ENCODE measurements around the gene TTYH3.

The TTYH3 gene

DNA sequence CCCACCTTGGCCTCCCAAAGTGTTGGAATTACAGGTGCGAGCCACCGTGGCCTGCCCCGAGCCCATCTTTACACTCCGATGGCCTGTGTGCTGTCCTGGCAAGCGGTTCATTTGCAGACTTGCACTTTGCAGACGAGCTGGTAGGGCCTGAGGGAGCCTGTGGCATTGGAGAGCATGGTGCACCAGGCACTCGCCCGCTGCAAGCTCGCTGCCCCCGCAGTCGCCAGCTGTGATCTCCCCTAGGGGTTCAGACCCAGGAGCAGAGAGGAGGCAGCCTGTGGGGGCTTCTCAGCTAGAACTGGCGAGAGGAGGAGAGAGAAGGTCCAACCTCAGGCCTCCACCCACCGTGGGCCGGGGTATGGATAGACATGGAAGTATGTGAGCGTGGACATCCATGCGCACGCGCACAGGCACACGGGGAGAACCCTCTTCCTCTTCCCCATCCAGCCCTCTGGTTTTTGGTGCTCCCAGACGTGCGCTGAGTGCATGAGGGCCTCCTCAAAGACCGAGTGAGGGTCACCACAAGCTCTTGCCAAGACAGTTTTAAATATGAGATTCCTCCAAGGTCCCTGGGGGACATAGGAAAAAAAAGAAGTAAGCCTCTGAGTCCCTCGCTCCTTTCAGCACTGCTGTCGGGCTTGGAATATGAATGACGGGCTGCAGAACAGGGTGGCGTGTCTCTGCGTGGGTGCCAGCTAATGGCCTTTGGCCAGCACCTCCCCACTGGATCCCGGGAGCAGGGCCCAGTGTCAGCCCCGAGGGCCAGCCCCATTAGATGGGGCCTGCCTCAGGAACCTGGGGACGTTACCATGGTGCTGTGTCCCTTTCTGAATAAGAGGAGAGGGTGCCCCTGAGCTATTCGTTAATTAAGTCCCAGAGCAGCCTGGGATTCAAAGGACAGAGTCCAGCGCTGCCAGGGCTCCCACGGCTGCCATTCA lies 15.1 kb upstream of the TTYH3 start:
- no peak for DNase-seq
- no peak for ATAC-seq

DNA sequence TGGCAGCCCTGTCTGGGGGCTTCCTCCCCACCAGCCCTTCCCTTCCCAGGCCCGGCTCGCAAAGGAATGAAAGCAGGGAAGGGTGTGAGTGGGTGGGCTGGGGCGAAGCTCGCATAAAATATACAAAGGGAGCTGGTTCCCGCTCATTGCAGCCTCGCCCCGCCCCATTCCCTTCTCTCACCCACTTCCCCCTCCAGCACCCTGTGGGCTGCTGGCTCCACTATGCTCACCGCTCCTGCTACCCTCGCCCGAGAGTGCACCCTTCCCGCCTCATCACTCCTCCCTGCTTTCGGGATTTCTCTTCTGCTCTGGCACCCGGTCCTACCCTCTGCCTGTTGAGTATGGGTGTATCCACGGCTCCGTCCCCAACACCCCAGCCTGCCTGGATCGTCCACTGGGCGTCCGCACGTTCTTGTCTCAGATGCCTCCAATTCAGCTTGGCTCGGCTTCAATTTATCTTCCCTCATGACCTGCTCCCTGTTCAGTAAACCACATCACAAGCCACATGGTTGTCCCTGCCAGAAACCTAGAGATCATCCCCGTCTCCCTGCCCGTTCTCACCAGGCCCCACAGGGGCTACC lies 14.4 kb upstream of the TTYH3 start:
- ATAC-seq (no peak), DNase-seq (no peak)

DNA sequence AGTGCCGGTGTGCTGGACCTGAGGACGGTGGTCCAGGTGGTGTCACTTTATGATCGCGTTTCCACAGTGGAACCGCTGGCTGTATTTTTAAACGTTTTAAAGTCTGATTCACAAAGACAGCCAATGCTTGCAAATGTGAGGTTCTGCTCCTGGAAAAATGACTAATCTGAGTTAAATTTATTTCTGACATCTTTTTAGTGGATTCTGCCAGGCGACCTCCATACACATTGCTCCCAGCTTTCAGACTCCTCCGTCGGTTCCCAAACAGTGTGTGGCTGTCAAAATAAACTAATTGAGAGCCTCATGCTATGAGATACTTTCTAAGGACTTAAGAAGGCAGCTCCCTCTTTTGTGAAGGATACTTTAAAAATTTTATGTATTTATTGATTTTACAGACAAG lies 12.7 kb upstream of the TTYH3 start:
- ATAC-seq, result no peak
- no peak for DNase-seq

DNA sequence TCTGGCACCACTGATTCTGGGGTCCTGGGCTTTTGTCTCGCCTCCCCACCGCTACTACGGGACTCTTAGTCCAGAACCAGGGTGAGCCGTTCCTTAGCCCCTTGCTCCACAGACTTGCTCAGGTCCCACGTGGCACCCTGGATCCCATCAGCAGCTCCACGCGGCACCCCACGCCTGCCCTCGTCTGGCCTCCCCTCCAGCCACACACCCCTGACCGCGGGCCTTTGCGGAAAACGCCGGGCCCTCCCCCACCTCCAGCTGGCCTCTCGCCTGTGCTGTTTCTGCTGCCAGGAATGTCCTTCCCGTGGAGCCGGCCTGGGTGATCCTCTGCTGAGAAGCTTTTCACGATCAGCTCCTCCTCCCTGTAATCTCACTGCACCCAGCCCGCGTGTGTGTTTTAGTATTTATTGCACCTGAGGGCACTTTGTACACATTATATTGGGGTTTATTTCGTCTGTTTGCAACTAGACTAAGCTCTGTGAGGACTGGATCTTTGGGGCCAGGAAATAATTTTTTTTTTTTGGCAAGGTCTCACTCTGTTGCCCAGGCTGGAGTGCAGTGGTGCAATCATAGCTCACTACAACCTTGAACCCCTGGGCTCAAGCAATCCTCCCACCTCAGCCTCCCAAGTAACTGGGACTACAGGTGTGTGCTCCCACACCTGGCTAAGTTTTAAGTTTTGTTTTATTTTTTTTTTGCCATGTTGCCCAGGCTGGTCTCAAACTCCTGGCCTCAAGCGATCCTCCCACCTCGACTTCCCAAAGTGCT lies 10.5 kb upstream of the TTYH3 start:
- DNase-seq (no peak), ATAC-seq (no peak)

DNA sequence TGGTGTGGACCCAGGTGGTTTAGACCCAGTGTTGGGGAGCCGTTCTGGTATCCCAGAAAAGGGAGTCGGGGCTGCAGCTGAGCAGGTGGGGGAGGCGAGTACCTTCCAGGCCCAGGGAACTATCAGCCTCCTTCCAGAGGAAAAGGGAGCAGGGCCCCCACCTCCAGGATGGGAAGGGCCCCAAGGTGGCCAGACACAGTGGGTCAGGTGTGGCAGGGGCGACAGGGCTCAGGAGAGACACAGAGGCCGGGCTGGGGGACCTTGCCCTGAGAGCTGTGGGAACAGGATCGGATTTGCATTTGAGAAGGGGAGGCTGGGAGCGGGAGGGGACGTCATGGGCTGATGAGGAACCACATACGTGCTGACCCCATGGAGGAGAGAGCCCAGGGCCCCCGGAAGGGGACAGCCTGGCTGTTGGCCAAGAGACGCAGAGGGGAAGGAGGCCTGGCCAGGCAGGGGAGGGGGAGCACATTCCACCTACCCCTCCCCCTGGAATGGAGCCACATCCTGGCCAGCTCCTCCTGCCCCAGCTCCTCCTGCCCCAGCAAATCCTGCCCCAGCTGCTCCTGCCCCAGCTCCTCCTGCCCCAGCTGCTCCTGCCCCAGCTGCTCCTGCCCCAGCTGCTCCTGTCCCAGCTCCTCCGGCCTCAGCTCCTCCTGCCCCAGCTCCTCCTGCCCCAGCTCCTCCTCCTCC lies 9.7 kb upstream of the TTYH3 start:
- ATAC-seq (no peak), DNase-seq (no peak)

DNA sequence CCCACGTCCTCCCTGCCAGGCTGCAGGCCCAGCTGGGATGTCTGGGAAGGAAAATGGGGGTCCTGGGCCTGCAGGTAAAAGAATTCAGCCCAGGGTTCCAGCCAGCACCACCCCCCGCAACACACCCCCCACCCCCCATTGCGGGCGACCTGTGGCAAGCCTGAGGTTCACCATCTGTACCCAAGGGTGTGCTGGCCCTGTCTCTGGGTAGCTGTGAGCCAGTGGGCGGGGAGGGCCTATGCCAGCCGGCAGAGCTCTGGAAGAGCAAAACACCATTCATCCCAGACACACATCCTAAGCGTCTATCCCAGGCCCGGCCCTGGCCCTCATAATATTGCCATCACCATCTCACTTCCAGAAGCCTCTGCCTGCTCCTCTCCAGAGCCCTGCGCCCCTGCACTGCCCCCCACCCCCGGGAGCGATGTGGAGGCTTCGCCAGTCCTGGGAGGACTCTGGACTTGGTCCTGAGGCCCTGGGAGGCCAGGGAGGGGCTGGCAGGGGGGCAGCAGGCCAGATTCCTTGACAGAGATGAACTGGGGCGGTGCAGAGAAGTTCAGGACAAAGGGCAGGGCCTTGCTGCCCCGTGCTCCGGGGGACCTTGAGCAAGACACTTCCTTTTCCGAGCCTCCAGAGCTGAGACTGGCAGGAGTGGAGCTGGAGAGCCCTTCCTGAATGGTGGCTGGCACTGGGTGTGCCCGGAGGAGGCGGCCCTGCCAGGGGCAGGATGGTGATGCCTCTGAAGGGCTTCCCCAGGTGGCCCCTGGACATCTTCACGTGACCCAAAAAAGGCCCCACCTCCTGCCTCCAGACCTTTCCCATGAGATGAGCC lies 8.7 kb upstream of the TTYH3 start:
- DNase-seq, result no peak
- no peak for ATAC-seq

DNA sequence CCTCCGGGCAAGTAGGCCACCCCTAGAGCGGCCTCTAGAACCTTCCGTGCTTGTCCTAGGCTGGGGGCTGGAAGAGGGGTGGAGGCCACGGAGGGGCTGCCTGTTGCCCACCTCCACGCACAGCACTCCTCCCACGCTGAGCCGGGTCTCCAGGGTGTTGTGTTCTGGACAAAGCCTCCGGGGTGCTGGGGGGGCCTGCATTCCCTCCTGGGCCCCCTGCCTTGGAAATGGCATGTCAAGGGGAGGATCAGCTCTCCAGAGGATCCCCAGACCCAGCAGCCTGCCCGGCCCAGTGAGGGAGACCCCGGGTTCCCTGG lies 8.1 kb upstream of the TTYH3 start:
- no peak for DNase-seq
- no peak for ATAC-seq

DNA sequence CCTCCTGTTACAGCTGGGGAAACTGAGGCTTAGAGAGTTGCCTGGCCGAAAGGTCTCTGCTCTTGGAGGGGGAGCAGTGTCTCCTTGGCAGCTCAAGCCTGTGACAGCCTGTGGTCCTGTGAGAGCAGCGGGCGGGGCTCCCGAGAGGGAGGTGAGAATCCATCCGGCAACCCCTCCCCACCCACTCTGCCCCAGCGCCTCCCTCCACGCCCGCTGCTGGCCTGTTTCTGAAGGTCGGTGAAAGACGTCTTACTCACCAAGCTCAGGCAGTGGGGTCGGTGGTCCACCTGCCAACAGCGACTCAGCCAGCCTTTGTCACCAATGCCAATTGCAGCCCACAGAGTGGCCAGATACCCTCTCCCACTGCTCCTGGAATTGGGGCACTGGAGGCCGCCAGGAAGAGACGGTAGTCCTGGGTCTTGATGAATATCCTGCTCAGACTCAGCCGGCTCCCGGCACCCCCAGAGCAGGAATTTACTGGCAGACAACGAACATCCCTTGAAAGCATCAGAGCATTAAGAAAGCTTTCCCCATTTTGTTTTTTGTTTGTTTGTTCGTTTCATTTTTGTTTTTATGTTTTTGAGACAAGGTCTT lies 7.4 kb upstream of the TTYH3 start:
- ATAC-seq (no peak), DNase-seq (no peak)

DNA sequence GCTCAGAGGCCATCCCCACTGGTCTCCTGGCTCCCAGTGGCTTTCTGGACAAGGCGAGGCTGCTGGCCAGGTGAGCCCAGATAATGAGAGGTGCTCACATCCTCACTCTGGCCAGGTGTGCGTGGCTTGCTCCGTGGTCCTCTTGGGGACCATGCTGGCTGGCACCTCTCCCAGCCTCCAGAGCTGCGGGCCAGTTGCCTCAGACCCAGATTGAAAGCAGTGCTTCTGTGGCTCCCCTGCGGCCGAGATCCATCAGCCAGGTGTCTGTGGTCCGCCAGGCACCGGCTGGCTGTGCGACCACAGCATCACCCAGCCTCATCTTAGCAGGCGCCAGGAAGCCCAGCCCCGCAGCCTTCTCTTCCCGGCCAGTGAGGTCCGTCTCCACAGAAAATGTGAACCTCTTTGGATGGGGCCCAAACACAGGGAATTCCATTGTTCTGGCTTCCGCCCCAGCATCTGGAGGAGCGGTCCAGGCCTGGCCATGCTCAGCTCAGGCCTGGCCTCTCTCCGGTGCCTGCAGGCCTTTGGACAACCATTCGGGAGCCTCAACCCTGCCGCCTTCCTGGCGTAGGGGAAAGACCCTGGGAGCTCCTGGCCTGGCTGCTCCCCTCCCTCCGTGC lies 5.2 kb upstream of the TTYH3 start:
- ATAC-seq, result no peak
- DNase-seq, result no peak

DNA sequence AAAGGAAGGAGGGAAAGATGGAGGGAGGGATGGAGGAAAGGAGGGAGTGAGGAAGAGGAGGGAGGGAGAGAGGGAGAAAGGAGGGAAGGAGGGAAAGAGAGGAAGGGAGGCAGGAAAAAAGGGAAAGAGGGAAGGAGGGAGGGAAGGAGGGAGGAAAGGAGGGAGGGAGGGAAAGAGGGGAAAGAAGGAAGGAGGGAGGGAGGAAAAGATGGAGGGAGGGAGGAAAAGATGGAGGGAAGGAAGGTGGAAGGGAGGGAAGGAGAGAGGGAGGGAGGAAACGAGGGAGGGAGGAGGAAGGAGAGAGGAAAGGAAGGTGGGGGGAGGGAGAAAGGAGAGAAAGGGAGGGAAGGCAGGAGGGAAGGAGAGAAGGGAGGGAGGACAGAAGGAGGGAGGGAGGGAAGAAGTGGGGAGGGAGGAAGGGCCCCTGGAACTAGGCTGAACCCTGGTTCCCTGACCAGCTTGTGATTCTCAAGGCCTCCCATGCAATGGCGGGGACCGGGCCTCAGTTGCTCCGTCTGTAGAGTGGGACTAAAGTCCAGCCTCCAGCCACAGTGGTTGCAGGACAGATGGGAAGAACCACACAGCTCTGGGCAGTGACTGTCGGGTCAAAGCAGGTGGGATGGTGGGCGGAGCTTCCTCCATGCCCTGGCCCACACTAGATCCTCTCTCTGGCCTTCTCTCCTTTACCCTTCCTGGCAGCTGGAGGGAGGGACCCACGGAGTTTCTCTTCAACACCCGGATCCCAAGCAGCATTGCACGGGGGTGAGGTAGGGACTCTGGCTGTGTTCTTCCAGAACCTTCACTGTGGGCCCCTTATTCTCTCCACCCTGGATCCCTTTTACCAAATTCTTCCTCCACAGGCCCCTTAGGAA lies 4.3 kb upstream of the TTYH3 start:
- no peak for ATAC-seq

DNA sequence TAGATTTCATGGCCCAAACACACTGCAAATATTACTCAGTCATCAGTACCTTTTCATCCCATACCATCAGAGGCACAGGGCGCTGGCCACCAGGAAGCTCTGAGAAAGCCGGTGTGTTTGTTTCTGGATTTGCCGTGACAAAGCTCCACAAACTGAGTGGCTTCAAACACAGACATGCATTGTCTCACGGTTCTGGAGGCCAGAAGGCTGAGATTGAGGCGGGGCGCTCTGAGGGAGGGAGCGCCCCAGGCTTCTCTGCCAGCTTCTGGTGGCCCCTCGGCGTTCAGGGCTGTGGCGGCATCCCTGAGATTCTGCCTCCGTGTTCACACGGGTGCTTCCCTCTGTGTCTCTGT lies 3.7 kb upstream of the TTYH3 start:
- DNase-seq (no peak), ATAC-seq (no peak)

More for the DNA sequence above, 4.3 kb upstream of the TTYH3 start:
- no peak for DNase-seq

DNA sequence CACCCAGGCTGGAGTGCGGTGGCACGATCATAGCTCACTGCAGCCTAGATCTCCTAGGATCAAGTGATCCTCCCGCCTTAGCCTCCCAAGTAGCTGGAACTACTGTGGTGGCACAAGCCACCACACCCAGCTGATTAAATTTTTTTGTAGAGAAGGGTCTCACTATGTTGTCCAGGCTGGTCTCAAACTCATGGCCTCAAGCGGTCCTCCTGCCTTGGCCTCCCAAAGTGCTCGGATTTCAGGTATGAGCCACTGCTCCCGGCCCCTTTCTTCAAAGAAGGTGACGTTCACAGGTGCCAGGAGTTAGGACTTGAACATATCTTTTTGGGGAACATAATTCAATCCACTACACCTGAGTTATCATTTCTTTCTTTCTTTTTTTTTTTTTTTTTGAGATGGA lies 2.9 kb upstream of the TTYH3 start:
- ATAC-seq (no peak), DNase-seq (no peak)

DNA sequence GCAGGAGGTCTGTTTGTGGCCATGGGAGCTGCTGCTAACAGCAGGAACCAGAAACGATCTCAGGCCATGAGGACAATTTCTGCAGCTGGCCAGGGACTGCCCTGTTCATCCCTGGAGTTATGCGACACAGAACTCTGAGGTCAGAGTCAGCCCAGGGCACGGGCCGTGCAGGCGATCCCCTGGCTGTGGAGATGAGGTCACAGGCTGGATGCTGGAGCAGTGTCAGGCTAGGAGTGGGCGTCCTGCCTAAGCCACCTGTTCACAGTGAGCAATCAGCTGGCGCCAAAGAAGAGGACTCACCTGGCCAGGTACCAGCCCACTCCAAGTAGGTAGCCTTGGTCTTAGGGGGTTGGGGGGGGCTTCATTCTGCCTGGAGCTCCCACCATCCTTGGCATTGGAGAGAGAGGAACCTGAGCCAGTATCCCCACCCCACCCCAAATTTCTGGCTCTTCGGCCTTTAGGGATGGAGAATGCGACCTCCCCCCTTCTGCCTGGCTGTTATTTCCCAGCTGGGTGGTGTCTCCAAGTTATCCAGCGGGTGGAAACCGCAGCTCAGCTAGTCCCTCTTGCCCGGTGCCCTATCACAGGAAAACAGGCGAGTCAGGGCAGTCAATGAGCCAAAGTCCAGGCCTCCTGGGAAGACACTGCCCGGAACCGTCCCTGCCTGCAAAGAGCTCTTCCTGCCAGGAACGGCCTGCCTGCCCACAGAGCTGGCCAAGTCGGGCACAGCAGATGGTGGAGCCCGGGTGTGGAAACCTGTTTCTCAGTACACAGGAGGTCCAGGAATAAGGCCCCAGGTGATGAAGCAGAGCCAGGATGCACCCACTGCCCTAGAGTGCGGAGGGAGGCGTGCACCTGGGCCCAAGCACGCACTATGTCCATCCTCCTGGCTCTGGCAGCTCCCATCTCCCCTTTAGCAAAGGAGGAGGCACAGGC lies 1.8 kb upstream of the TTYH3 start:
- DNase-seq (no peak), ATAC-seq (no peak)

DNA sequence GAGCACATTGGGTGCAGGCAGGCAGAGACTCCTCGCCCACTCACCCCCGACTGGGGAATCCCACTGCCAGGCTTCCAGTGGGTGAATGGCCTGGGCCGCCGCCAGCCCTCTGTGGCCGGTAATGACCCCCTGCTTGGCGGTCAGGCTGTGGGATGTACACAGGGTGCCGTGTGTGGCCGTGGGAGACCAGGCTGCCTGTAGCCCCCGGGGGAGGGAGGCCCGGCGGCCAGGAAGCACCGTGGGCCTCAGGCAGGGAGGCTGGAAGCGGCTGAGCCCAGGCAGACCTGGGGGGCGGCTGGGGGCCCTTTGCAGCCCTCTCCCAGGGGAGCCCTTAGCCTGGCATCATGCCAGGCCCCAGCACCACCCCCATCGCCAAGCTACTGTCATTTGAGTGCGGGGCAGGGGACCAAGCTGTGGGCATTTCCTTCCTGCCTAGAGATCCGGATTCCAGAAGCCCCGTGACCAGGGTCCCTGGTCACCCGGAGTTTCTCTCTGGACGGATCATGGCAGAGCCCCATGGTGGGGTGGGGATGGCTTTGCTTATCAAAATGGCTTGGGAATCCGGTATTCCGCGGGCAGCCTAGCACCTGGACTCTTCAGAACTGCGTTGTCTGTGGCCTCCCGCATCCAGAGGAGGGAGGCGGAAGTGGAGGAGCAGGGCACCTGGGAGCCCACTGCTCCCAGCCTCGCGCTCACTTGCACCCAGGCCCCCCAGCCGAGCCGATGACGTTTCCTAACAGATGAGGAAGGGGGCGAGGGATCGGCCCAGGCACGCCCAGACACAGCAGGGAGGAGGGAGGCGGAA lies 1.1 kb downstream of the TTYH3 start:
- peak; percentile 75 for DNase-seq

DNA sequence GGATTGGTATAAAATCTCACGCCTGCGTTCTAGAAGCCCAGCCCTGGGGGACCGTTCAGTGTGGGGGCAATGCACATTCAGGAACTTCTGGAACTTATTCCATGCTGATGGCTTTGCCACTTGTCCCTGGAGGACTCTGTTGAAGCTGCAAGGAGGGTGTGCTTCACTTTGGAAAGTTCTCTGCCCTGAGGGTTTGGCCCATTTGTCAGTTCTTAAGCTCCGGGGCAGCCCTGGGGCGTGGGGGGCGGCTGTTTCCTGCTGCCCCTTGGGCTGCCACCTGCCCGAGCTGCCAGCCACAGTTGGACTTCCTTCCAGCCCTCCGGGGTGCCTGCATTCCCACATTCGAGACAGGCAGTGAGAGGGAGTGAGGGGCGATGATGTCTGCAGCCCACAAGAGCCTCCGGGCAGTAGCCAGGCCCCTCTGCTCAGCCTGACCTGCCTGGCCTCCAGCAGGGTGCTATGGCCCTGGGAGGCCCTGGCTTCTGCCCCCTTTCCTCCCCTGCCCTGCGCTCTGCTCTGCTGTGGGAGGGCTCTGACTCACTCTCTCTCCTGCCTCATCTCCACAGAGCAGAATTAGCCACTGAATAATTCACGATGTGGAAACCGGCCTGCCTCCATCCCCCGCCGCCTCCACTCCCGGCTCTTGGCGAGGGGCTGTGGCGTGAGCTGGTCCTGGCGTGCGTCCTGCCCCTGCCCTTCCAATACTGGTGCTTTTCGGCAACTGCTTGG lies 1.9 kb downstream of the TTYH3 start:
- peak; percentile 76 for ATAC-seq
- peak; percentile 65 for DNase-seq

More for the DNA sequence above, 1.1 kb downstream of the TTYH3 start:
- ATAC-seq, result peak; percentile 13

DNA sequence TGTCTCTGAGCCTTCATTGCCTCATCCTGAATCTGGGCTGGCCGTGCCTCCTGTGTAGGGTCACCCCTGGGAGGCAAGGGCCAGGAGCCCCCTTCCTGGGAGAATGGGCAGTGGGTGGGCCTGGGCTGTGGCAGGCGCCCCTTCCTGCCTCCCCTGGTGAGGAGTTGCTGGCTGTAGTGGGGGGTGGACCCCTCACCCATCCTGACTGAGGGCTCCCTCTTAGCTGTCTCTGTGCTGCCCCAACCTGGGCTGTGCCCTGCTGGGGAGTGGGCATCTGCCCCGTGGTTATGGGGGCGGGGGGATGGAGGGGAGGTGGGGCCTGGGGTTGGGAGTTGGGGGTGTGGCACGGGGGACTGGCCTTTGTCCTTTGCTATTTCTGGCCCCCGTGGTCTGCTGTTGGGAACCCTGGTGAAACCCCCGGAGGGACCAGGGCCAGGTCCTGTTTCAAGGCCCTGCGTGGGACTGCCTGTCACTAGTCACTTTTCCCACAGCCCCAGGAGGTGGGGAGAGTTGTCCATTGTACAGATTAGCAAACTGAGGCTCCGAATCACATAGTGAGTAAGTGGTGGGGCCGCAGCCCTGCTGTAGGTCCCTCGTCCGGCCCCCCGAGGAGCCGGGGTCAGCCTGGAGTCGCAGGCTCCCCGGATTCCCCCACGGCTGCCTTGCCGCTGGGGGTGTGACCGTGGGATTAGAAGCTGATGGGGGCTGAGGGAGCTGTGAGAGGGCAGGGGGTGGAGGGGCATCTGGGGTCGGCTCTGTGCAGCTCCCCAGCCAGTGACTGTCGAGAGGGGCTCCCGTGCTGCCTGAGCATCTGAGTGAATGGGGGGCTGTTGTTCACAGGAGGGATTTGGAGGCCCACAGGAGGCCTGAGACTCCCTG lies 2.7 kb downstream of the TTYH3 start:
- ATAC-seq (no peak), DNase-seq (no peak)
